GM18909 (cell line): Measurements from ENCODE around the gene PRKAR1A.
"Not testable (repeated sequence)": the region's sequence is repeated elsewhere in the genome, so short reads cannot be mapped to it uniquely, and the experiment has no call there.

Experiments
- ATAC-seq: cut with Tn5 transposase; IDR thresholded peaks from one replicate; pipeline ENCODE4 v1.9.1; 2021; ENCODE audit warnings: mild to moderate bottlenecking; ENCODE audit not compliant: unreplicated experiment, poor library complexity

The PRKAR1A gene

GRCh38 chr17:68509141-68510057 lies 2.8 kb upstream of the PRKAR1A start:
- ATAC-seq = no peak

GRCh38 chr17:68511254-68511670 lies 968 bp upstream of the PRKAR1A start:
- ATAC-seq = no peak

- ATAC-seq = peak; percentile 51
Observed at GRCh38 chr17:68511671-68512246, 471 bp upstream of the PRKAR1A start.

- ATAC-seq = no peak
Observed at GRCh38 chr17:68512960-68513474, 787 bp downstream of the PRKAR1A start.

- no peak for ATAC-seq
Observed at GRCh38 chr17:68513932-68514331, 1.7 kb downstream of the PRKAR1A start.

GRCh38 chr17:68514831-68515635 lies 2.8 kb downstream of the PRKAR1A start:
- ATAC-seq = no peak

- ATAC-seq = no peak
Observed at GRCh38 chr17:68516732-68517131, 4.5 kb downstream of the PRKAR1A start.

- ATAC-seq = not testable (repeated sequence)
Observed at GRCh38 chr17:68517605-68518004, 5.4 kb downstream of the PRKAR1A start.

- no peak for ATAC-seq
Observed at GRCh38 chr17:68518063-68518815, 6.0 kb downstream of the PRKAR1A start.

GRCh38 chr17:68519051-68519450 lies 6.8 kb downstream of the PRKAR1A start:
- not testable (repeated sequence) for ATAC-seq

- no peak for ATAC-seq
Observed at GRCh38 chr17:68519911-68520310, 7.7 kb downstream of the PRKAR1A start.

GRCh38 chr17:68522266-68522665 lies 10.0 kb downstream of the PRKAR1A start:
- no peak for ATAC-seq

GRCh38 chr17:68526548-68526947 lies 14.3 kb downstream of the PRKAR1A start:
- no peak for ATAC-seq

- ATAC-seq = no peak
Observed at GRCh38 chr17:68527314-68527713, 15.1 kb downstream of the PRKAR1A start.

- no peak for ATAC-seq
Observed at GRCh38 chr17:68531252-68531651, 19.0 kb downstream of the PRKAR1A start.

- ATAC-seq = no peak
Observed at GRCh38 chr17:68532826-68533225, 20.6 kb downstream of the PRKAR1A start.

- no peak for ATAC-seq
Observed at GRCh38 chr17:68533887-68534694, 21.9 kb downstream of the PRKAR1A start.

- ATAC-seq = no peak
Observed at GRCh38 chr17:68534695-68535088, 22.5 kb downstream of the PRKAR1A start.

GRCh38 chr17:68535922-68536321 lies 23.7 kb downstream of the PRKAR1A start:
- ATAC-seq = no peak
